GM12878 (cell line): Measurements from ENCODE around the gene COX17. TPM values are rescaled to one million over a fixed set of nuclear protein-coding genes. Genes with fewer than 3 reads are reported as not detected.

ENCODE experiments used
- ATAC-seq: fragments of 200-7000 bp; cut with Tn5 transposase; 3 replicates; pipeline ENCODE4 v1.9.1; 2020; ENCODE audit warnings: mild to moderate bottlenecking, moderate library complexity
- BruUV-seq: library from RNA; stranded (reverse); fragments of 400-500 nt; replicated peaks from 2 replicates; lab custom pipeline; 2021; lab: Mats Ljungman, UMichigan
- CTCF ChIA-PET: fragments of 300-600 bp; sonication (Branson Sonifier 250); formaldehyde crosslinking; extraction: SDS; loops from one replicate; lab custom pipeline; 2021; ENCODE audit warnings: inconsistent platforms; lab: Yijun Ruan, JAX
- POLR2A ChIA-PET: fragments of 350-600 bp; formaldehyde crosslinking; extraction: SDS; loops from one replicate; lab custom pipeline; 2021; ENCODE audit warnings: inconsistent platforms; lab: Charles Lee
- RAD21 ChIA-PET: fragments of 300-600 bp; sonication (Branson Sonifier 250); formaldehyde crosslinking; loops from one replicate; lab custom pipeline; 2023; ENCODE audit warnings: antibody characterized with exemption; ENCODE audit not compliant: unreplicated experiment; lab: Charles Lee
- SMC1A ChIA-PET: fragments of 300-600 bp; sonication (Branson Sonifier 250); formaldehyde crosslinking; loops from one replicate; lab custom pipeline; 2023; ENCODE audit not compliant: unreplicated experiment, uncharacterized antibody; lab: Charles Lee
- DNase-seq: peaks from one replicate; pipeline ENCODE4 v3.0.0-alpha.2; 2011; ENCODE audit warnings: low read depth, low spot score
- FAIRE-seq: peaks from 3 replicates; lab custom pipeline; 2011; peaks lifted over from hg19 to GRCh38; lab: Jason Lieb, UNC
- H2AFZ ChIP-seq: 2 replicates; pipeline ENCODE4 v1.6.0; 2011; ENCODE audit warnings: low read depth, low read length, control low read depth; ENCODE audit not compliant: control insufficient read depth
- H3K27ac ChIP-seq: 2 replicates; pipeline ENCODE4 v1.5.1; 2011; ENCODE audit warnings: control low read depth; ENCODE audit not compliant: control insufficient read depth, insufficient read depth
- H3K27me3 ChIP-seq, 2 experiments: replicated peaks in 1 of 2; 2 replicates each; pipeline versions ENCODE4 v1.6.0 to v1.6.1; 2011; ENCODE audit warnings: low read length in 1 of 2; ENCODE audit not compliant: control insufficient read depth in 2 of 2, insufficient read depth in 2 of 2
- H3K36me3 ChIP-seq, 2 experiments: 2 replicates each; pipeline ENCODE4 v1.5.1; 2011; ENCODE audit warnings: low read length in 1 of 2; ENCODE audit not compliant: control insufficient read depth in 2 of 2, insufficient read depth in 2 of 2
- H3K4me1 ChIP-seq: 2 replicates; pipeline ENCODE4 v1.6.1; 2011; ENCODE audit warnings: mild to moderate bottlenecking, low read length, moderate library complexity, mixed read lengths; ENCODE audit not compliant: control insufficient read depth, insufficient read depth
- H3K4me2 ChIP-seq: 2 replicates; pipeline ENCODE4 v1.6.0; 2011; ENCODE audit warnings: control low read depth; ENCODE audit not compliant: control insufficient read depth, insufficient read depth
- H3K4me3 ChIP-seq: fragments of 200-600 bp; sonication (generic); 2 replicates; pipeline ENCODE4 v1.5.1; 2016
- H3K79me2 ChIP-seq: 2 replicates; pipeline ENCODE4 v1.6.0; 2011; ENCODE audit warnings: low read length; ENCODE audit not compliant: control insufficient read depth, insufficient read depth
- H3K9ac ChIP-seq: 2 replicates; pipeline ENCODE4 v1.8.0; 2011; ENCODE audit warnings: low read length, control low read depth, mixed read lengths; ENCODE audit not compliant: control insufficient read depth, insufficient read depth
- H3K9me3 ChIP-seq: replicated peaks from 3 replicates; pipeline ENCODE4 v1.5.1; 2011; ENCODE audit warnings: mild to moderate bottlenecking, low read length; ENCODE audit not compliant: control insufficient read depth, insufficient read depth
- H4K20me1 ChIP-seq: 2 replicates; pipeline ENCODE4 v1.6.0; 2011; ENCODE audit not compliant: control insufficient read depth, insufficient read depth
- CREB1 ChIP-seq: IDR thresholded peaks from 2 replicates; pipeline ENCODE4 v1.6.1; 2012; ENCODE audit warnings: low read depth, mild to moderate bottlenecking, inconsistent platforms
- MEF2B ChIP-seq: fragments of 450-650 bp; IDR thresholded peaks from 2 replicates; pipeline ENCODE4 v1.6.1; 2018; ENCODE audit warnings: mild to moderate bottlenecking, moderate library complexity; ENCODE audit not compliant: partially characterized antibody, poor library complexity, severe bottlenecking
- NFIC ChIP-seq: IDR thresholded peaks from 2 replicates; pipeline ENCODE4 v1.6.1; 2012; ENCODE audit warnings: low read depth, mild to moderate bottlenecking, inconsistent platforms, low read length, moderate library complexity
- YY1 ChIP-seq: IDR thresholded peaks from 2 replicates; pipeline ENCODE4 v1.6.1; 2011; ENCODE audit warnings: low read depth, mild to moderate bottlenecking, low read length
- WGBS: methylation state at CpG from one replicate; pipeline ENCODE4 v1.1.6; 2016; ENCODE audit warnings: low lambda C conversion rate; ENCODE audit not compliant: insufficient replicate concordance, insufficient coverage; ENCODE audit errors: missing lambda C conversion rate; 5-methylcytosine and 5-hydroxymethylcytosine counted together
- in situ Hi-C: fragments of 300-500 bp; cut with MboI; formaldehyde crosslinking; loops from 9 replicates; pipeline ENCODE4 v1.14.3; 2018; ENCODE audit warnings: mixed read lengths
- intact Hi-C: fragments of 100-400 bp; cut with micrococcal nuclease; formaldehyde crosslinking; loops from one replicate; pipeline ENCODE4 v1.14.2; 2022; ENCODE audit not compliant: unreplicated experiment
- polyA plus RNA-seq, 11 experiments: library from polyadenylated mRNA; depleted of rRNA in 4 of 11; unstranded in 6 of 11; stranded (reverse) in 5 of 11; fragments of >200 nt; fragmentation: Nextera tagmentation in 4 of 11; fragmentation: Illumina TruSeq in 1 of 11; extraction: Ambion mirVana in 4 of 11; extraction: Trizol in 1 of 11; gene quantifications; 1 replicate in 1 of 11; 2 replicates in 10 of 11; pipeline versions ENCODE4 v1.2.1 to v1.2.3, GENCODE V29; 2011 to 2016; ENCODE audit warnings: inconsistent platforms in 2 of 11, missing spikeins in 2 of 11, low read depth in 1 of 11
- total RNA-seq, 4 experiments: library from RNA; depleted of rRNA in 3 of 4; stranded (reverse); fragments of >200 nt in 3 of 4; fragmentation: Illumina TruSeq in 1 of 4; extraction: Trizol in 1 of 4; gene quantifications; 2 replicates each; pipeline versions ENCODE4 v1.2.1 to v1.2.3, GENCODE V29; 2013 to 2021
- TF ChIP-seq, protein P1 (sequence below): fragments of 450-650 bp; IDR thresholded peaks from 2 replicates; pipeline ENCODE4 v1.6.1; 2017; ENCODE audit warnings: mild to moderate bottlenecking, moderate library complexity

Gene COX17
- total and polyA plus RNA-seq, 10 of the 15 experiments (the other 5 are each of a cell fraction or from before 2014, with no cell fraction given), result 111 to 717 (median 243) TPM

DNA sequence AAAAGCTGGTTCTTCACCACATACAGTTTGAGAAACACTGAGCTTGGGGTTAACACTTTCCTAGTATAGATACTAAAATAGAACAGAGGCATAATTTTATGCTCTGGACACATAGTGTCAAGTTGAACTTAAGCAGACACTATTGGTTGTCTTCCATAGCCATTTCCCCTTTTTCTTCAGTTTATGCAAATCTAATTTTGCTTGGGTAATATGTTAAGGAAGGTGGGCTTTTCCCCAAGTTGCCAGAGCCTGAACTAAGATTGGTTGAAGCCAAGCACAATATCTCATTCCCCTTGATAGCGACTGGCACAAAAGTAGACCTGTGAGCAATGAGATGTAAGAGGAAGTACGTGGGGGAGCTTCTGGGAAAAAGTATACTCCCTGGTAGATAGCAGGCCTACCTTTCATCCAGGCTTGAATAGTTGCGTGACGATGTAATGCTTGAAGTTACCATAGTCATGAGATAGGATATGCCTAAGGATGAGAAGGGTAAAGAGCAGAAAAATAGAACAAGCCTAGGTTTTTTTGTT, 12.3 kb downstream of the COX17 start (continued):
- TF ChIP-seq NFIC, result peak; percentile 11; the same call in 1 of the 2 replicates
- TF ChIP-seq MEF2B, result peak; percentile 74
- TF ChIP-seq, all 136 proteins: peak for 13

DNA sequence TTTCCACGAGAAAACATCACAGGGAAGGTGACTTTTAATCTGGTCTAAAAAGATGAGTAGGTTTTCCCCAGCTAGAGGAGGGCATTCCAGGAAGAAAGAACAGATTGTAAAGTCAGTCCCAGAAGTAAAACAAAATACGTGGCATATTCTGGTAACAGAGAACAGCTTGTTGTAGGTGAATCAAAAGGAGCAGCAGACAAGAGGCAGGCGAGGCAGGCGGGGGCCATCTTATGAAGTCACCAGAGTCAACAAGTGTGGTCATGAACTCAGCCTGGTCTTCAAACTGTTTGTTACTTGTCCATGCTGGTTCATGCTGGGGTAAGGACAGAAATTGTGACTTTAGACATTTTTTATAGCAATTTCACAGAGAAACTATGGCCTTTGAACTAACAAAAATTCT, 12.8 kb downstream of the COX17 start:
- Histone ChIP-seq H2AFZ (no peak overlapping the region), H3K36me3 (peaks cover 0 to 7% of the 10 kb centered on the region in 2 experiments; a peak in 2 of 4 replicates), H3K4me1 (peaks cover 30% of the 10 kb centered on the region), H3K79me2 (no peaks in the 10 kb centered on the region; the same call in none of the 2 replicates), H3K4me2 (no peak overlapping the region), H3K9ac (no peak overlapping the region), H4K20me1 (no peaks in the 10 kb centered on the region), H3K4me3 (no peak overlapping the region), H3K27me3 (no peaks in the 10 kb centered on the region), H3K9me3 (no peaks in the 10 kb centered on the region; the same call in 2 of the 3 replicates), H3K27ac (peak overlapping the region; percentile 53)
- intact Hi-C loops, result no loop called here
- 57% methylated on average over 4 of the region's 4 CpGs for WGBS
- ATAC-seq (peak; percentile 13; the same call in 1 of the 3 replicates), DNase-seq (no peak), FAIRE-seq (no peak)
- SMC1A ChIA-PET, result interaction anchor here (1.0 to 8.0 kb wide), 14 partner anchors 8 to 164 kb away, joined by 3 to 100 read pairs (median 4); partner anchors contain the start of genes COX17 and PLA1A
- RAD21 ChIA-PET, result interaction anchor here (1.0 to 5.4 kb wide), 10 partner anchors 10 to 114 kb away, joined by 3 to 52 read pairs (median 8); partner anchors contain the start of gene COX17
- TF ChIP-seq YY1, result 0 out of 2 replicates have a peak, but pooled peaks have one; percentile 37
- TF ChIP-seq, protein P1, sequence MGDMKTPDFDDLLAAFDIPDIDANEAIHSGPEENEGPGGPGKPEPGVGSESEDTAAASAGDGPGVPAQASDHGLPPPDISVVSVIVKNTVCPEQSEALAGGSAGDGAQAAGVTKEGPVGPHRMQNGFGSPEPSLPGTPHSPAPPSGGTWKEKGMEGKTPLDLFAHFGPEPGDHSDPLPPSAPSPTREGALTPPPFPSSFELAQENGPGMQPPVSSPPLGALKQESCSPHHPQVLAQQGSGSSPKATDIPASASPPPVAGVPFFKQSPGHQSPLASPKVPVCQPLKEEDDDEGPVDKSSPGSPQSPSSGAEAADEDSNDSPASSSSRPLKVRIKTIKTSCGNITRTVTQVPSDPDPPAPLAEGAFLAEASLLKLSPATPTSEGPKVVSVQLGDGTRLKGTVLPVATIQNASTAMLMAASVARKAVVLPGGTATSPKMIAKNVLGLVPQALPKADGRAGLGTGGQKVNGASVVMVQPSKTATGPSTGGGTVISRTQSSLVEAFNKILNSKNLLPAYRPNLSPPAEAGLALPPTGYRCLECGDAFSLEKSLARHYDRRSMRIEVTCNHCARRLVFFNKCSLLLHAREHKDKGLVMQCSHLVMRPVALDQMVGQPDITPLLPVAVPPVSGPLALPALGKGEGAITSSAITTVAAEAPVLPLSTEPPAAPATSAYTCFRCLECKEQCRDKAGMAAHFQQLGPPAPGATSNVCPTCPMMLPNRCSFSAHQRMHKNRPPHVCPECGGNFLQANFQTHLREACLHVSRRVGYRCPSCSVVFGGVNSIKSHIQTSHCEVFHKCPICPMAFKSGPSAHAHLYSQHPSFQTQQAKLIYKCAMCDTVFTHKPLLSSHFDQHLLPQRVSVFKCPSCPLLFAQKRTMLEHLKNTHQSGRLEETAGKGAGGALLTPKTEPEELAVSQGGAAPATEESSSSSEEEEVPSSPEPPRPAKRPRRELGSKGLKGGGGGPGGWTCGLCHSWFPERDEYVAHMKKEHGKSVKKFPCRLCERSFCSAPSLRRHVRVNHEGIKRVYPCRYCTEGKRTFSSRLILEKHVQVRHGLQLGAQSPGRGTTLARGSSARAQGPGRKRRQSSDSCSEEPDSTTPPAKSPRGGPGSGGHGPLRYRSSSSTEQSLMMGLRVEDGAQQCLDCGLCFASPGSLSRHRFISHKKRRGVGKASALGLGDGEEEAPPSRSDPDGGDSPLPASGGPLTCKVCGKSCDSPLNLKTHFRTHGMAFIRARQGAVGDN, result no peak
- 0 out of 2 replicates have a peak, but pooled peaks have one; percentile 10 for TF ChIP-seq CREB1
- POLR2A ChIA-PET, result interaction anchor here (1.0 to 4.3 kb wide), 6 partner anchors 8 to 64 kb away, joined by 3 to 25 read pairs (median 8); partner anchors contain the start of gene COX17
- in situ Hi-C loops, result no loop called here
- CTCF ChIA-PET, result interaction anchor here (1.1 to 9.5 kb wide), 8 partner anchors 8 to 64 kb away, joined by 3 to 71 read pairs (median 10); partner anchors contain the start of genes COX17 and PLA1A
- BruUV-seq, result no TSS peak
